ENCODE results near the gene SHISA7. TPM values are rescaled to one million over a fixed set of nuclear protein-coding genes. Genes with fewer than 3 reads are reported as not detected.

The SHISA7 gene
- total RNA-seq, 1 donor from 2014 or later = 3.2 TPM

DNA sequence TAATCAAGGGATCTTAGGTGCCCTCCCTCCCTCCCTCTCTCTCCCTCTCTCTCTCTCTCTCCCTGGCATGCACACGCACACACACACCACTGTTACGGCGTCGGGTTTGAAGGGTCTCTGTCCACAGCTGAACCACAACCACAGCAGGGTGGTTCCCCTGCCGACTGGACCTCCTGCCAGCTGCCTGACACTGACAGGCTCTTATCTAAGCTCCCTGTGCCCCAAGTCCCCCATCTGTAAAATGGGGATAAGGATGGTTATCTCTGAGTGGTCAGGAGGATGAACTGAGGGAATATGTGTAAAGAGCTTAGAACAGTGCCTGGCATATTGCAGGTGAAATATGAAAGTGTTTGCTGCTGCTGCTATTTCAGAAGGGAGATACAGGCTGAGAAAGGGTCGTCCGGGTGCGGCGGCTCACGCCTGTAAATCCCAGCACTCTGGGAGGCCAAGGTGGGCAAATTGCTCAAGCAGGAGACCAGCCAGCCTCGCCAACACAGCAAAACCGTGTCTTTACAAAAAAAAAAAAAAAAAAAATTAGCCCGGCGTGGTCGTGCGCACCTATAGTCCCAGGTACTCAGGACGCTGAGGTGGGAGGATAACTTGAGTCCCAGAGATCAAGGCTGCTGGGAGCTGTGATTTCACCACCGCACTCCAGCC, 852 bp upstream of the SHISA7 start:
- Mint-ChIP-seq H3K4me3 (ENCODE audit: unreplicated experiment) (peak overlapping the region; percentile 65), H3K27me3 (ENCODE audit: unreplicated experiment) (peaks cover 40% of the 10 kb centered on the region), H3K4me1 (ENCODE audit: low read depth, unreplicated experiment) (peaks cover 10% of the 10 kb centered on the region), H3K9me3 (ENCODE audit: unreplicated experiment) (peaks cover 14% of the 10 kb centered on the region), H3K27ac (ENCODE audit: unreplicated experiment) (no peak overlapping the region), H3K36me3 (ENCODE audit: unreplicated experiment) (peaks cover 19% of the 10 kb centered on the region)
- no peak for DNase-seq
- TF ChIP-seq, protein P1, sequence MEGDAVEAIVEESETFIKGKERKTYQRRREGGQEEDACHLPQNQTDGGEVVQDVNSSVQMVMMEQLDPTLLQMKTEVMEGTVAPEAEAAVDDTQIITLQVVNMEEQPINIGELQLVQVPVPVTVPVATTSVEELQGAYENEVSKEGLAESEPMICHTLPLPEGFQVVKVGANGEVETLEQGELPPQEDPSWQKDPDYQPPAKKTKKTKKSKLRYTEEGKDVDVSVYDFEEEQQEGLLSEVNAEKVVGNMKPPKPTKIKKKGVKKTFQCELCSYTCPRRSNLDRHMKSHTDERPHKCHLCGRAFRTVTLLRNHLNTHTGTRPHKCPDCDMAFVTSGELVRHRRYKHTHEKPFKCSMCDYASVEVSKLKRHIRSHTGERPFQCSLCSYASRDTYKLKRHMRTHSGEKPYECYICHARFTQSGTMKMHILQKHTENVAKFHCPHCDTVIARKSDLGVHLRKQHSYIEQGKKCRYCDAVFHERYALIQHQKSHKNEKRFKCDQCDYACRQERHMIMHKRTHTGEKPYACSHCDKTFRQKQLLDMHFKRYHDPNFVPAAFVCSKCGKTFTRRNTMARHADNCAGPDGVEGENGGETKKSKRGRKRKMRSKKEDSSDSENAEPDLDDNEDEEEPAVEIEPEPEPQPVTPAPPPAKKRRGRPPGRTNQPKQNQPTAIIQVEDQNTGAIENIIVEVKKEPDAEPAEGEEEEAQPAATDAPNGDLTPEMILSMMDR (IDR thresholded peaks at IDR 0.05; ENCODE audit: partially characterized antibody, unreplicated experiment) = no peak

DNA sequence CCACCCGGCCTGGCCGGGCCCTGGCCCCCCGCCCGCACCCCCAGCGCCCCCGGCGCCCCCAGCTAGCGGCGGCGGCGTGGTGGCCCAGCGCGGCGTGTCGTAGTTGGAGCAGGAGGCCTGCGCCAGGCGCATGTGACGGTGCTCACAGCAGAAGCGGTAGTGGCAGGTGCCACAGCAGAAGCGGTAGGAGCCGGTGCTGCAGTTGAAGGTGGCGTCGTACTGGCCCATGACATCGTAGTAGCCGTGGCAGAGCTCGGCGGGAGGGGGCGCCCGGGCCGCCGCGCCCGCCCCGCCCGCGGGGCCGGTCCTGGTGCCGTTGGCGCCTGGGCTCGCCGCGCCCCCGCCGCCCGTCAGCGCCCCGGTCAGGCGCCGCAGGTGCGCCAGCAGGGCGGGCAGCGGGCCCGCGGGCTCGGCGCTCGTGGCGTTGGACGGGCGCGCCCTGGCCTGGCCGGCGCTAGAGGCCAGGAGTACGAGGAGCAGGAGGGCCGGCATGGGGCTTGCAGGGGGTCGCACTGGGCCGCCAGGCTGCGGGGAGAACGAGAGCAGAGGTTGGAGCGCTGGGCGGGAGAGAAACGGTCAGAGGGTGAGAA, 633 bp downstream of the SHISA7 start:
- H3K36me3 Mint-ChIP-seq (ENCODE audit: unreplicated experiment) = peaks cover 20% of the 10 kb centered on the region
- no peak for DNase-seq
- H3K4me3 Mint-ChIP-seq (ENCODE audit: unreplicated experiment) = no peak overlapping the region
- H3K27ac Mint-ChIP-seq (ENCODE audit: unreplicated experiment) = no peak overlapping the region
- TF ChIP-seq, protein P1 (IDR thresholded peaks at IDR 0.05; ENCODE audit: partially characterized antibody, unreplicated experiment) = no peak
- H3K27me3 Mint-ChIP-seq (ENCODE audit: unreplicated experiment) = peaks cover 42% of the 10 kb centered on the region
- peaks cover 10% of the 10 kb centered on the region for H3K4me1 Mint-ChIP-seq (ENCODE audit: low read depth, unreplicated experiment)
- H3K9me3 Mint-ChIP-seq (ENCODE audit: unreplicated experiment) = peaks cover 16% of the 10 kb centered on the region

DNA sequence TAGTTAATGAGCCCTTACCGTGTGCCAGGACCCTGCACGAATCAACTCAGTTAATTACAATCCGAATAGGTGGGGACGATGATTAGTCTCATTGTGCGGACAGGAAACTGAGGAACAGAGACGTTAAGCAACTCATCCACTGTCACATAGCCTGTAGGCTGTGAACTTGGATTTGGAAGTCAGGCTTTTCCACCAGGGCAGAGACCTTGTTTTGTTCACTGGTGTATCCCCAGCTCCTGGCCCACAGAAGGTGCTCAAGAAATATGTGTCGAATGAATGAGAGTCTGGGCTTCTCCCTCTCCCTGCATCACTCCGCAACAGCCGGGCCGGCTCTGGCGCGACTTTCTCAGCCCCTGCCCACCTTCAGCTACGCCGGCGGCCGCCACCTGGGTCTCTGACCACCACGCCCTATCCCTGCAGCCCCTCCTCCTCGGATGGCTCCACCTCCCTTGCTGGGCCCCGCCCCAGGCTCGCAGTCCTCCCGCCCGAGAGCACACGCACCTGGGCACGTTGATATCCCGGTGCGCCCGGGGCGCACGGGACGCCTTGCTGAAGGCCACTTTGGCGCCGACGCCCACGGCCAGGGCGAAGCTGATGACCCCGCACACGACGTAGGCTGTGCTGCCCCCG, 1.3 kb downstream of the SHISA7 start:
- Mint-ChIP-seq H3K4me3 (ENCODE audit: unreplicated experiment) (peak overlapping the region; percentile 58), H3K27me3 (ENCODE audit: unreplicated experiment) (peaks cover 42% of the 10 kb centered on the region), H3K36me3 (ENCODE audit: unreplicated experiment) (peaks cover 20% of the 10 kb centered on the region), H3K9me3 (ENCODE audit: unreplicated experiment) (peaks cover 16% of the 10 kb centered on the region), H3K27ac (ENCODE audit: unreplicated experiment) (no peak overlapping the region), H3K4me1 (ENCODE audit: low read depth, unreplicated experiment) (peaks cover 10% of the 10 kb centered on the region)
- DNase-seq = no peak
- TF ChIP-seq, protein P1 (IDR thresholded peaks at IDR 0.05; ENCODE audit: partially characterized antibody, unreplicated experiment) = no peak

DNA sequence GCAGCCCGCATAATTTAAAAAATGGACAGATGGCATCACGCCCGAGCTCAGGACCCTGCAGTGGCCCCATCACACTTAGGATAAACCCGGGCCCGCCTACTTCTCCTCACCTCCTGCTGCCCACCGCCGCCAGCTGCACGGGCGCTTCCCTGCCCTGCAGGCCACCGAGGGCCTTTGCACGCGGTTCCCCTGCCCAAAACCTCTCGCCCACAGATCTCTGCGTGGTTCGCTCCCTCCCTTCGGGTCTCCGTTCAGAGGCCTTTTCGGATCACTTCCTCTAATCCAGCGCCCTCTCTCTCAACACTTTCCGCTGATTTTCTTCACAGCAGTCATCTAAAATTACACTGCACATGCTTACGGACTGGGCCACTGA, 1.8 kb downstream of the SHISA7 start:
- Mint-ChIP-seq H3K4me1 (ENCODE audit: low read depth, unreplicated experiment) (peaks cover 10% of the 10 kb centered on the region), H3K4me3 (ENCODE audit: unreplicated experiment) (peak overlapping the region; percentile 58), H3K9me3 (ENCODE audit: unreplicated experiment) (peaks cover 16% of the 10 kb centered on the region), H3K27me3 (ENCODE audit: unreplicated experiment) (peaks cover 42% of the 10 kb centered on the region), H3K36me3 (ENCODE audit: unreplicated experiment) (peaks cover 20% of the 10 kb centered on the region), H3K27ac (ENCODE audit: unreplicated experiment) (no peak overlapping the region)
- DNase-seq = no peak
- TF ChIP-seq, protein P1 (IDR thresholded peaks at IDR 0.05; ENCODE audit: partially characterized antibody, unreplicated experiment) = no peak

Data from glutamatergic neuron (in vitro differentiated cells).